ENCODE results near the gene THEMIS. TPM values are rescaled to one million over a fixed set of nuclear protein-coding genes. Genes with fewer than 3 reads are reported as not detected.

THEMIS gene
- total RNA-seq, 1 experiment from 2014 or later, result not detected

GRCh38 chr6:127818149-127818548, 82.7 kb downstream of the THEMIS start:
- H3K27me3 Mint-ChIP-seq (ENCODE audit: low read depth), result no peaks in the 10 kb centered on the region
- peaks cover 13% of the 10 kb centered on the region for H3K4me1 Mint-ChIP-seq
- DNase-seq (ENCODE audit: low spot score), result no peak
- TF ChIP-seq PRRX2 (CRISPR knock-in tag; IDR thresholded peaks at IDR 0.05), result no peak
- TF ChIP-seq ESRRA (CRISPR knock-in tag; IDR thresholded peaks at IDR 0.05; ENCODE audit: borderline replicate concordance), result no peak
- no peak for TF ChIP-seq MYBL2 (CRISPR knock-in tag; IDR thresholded peaks at IDR 0.05)
- TF ChIP-seq, protein P1, sequence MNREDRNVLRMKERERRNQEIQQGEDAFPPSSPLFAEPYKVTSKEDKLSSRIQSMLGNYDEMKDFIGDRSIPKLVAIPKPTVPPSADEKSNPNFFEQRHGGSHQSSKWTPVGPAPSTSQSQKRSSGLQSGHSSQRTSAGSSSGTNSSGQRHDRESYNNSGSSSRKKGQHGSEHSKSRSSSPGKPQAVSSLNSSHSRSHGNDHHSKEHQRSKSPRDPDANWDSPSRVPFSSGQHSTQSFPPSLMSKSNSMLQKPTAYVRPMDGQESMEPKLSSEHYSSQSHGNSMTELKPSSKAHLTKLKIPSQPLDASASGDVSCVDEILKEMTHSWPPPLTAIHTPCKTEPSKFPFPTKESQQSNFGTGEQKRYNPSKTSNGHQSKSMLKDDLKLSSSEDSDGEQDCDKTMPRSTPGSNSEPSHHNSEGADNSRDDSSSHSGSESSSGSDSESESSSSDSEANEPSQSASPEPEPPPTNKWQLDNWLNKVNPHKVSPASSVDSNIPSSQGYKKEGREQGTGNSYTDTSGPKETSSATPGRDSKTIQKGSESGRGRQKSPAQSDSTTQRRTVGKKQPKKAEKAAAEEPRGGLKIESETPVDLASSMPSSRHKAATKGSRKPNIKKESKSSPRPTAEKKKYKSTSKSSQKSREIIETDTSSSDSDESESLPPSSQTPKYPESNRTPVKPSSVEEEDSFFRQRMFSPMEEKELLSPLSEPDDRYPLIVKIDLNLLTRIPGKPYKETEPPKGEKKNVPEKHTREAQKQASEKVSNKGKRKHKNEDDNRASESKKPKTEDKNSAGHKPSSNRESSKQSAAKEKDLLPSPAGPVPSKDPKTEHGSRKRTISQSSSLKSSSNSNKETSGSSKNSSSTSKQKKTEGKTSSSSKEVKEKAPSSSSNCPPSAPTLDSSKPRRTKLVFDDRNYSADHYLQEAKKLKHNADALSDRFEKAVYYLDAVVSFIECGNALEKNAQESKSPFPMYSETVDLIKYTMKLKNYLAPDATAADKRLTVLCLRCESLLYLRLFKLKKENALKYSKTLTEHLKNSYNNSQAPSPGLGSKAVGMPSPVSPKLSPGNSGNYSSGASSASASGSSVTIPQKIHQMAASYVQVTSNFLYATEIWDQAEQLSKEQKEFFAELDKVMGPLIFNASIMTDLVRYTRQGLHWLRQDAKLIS (CRISPR knock-in tag; IDR thresholded peaks at IDR 0.05; ENCODE audit: borderline replicate concordance), result no peak
- TF ChIP-seq, protein P2, sequence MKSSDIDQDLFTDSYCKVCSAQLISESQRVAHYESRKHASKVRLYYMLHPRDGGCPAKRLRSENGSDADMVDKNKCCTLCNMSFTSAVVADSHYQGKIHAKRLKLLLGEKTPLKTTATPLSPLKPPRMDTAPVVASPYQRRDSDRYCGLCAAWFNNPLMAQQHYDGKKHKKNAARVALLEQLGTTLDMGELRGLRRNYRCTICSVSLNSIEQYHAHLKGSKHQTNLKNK (CRISPR knock-in tag; IDR thresholded peaks at IDR 0.05), result no peak
- TF ChIP-seq TEAD4 (CRISPR knock-in tag; IDR thresholded peaks at IDR 0.05), result no peak
- TF ChIP-seq ETV6 (CRISPR knock-in tag; IDR thresholded peaks at IDR 0.05), result no peak
- ChIA-PET CTCF (no interaction called here), POLR2A (no interaction called here)
- no peak for ATAC-seq
- H3K4me3 Mint-ChIP-seq, result no peak overlapping the region
- no peak overlapping the region for H3K27ac Mint-ChIP-seq
- H3K9me3 Mint-ChIP-seq, result no peaks in the 10 kb centered on the region
- H3K36me3 Mint-ChIP-seq, result no peaks in the 10 kb centered on the region

- TF ChIP-seq ZNF232 (CRISPR knock-in tag; IDR thresholded peaks at IDR 0.05), result no peak
- TF ChIP-seq ETV6 (CRISPR knock-in tag; IDR thresholded peaks at IDR 0.05), result no peak
- TF ChIP-seq GRHL2 (CRISPR knock-in tag; IDR thresholded peaks at IDR 0.05; ENCODE audit: insufficient replicate concordance, severe bottlenecking), result no peak
- TF ChIP-seq TEAD4 (CRISPR knock-in tag; IDR thresholded peaks at IDR 0.05), result no peak
- TF ChIP-seq MXD4 (CRISPR knock-in tag; IDR thresholded peaks at IDR 0.05; ENCODE audit: borderline replicate concordance), result no peak
- Mint-ChIP-seq H3K36me3 (no peaks in the 10 kb centered on the region), H3K4me3 (no peak overlapping the region), H3K9me3 (no peaks in the 10 kb centered on the region), H3K27ac (no peak overlapping the region), H3K27me3 (ENCODE audit: low read depth) (no peaks in the 10 kb centered on the region), H3K4me1 (peaks cover 13% of the 10 kb centered on the region)
- ChIA-PET CTCF (interaction anchor here (1.1 kb wide), 1 partner anchor 79 kb away, joined by 5 read pairs; no protein-coding TSS in a partner anchor), POLR2A (no interaction called here)
- DNase-seq (ENCODE audit: low spot score) (no peak), ATAC-seq (peak; percentile 94)
Observed at GRCh38 chr6:127816643-127817042, 84.2 kb downstream of the THEMIS start.

DNA sequence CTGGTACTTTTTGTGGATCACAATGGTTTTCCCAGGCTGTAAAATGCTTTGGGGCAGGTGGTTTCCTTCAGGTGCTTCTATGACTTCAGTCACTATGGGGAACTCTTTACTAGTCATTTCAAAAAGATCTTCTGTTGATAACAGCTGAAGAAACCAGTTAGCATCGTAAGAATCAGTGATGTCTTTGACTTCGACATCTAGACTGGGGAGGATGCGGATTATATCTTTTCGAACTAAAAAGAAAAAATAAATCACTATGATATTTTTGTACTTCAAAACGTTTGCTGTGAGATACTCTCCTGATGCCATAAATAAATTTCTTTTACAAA, 87.2 kb downstream of the THEMIS start:
- H3K9me3 Mint-ChIP-seq, result no peaks in the 10 kb centered on the region
- no peak overlapping the region for H3K4me3 Mint-ChIP-seq
- H3K36me3 Mint-ChIP-seq, result no peaks in the 10 kb centered on the region
- peaks cover 17% of the 10 kb centered on the region for H3K4me1 Mint-ChIP-seq
- ChIA-PET CTCF (no interaction called here), POLR2A (no interaction called here)
- TF ChIP-seq ZNF416 (CRISPR knock-in tag; IDR thresholded peaks at IDR 0.05), result no peak
- TF ChIP-seq ZBTB21 (CRISPR knock-in tag; IDR thresholded peaks at IDR 0.05; ENCODE audit: borderline replicate concordance), result no peak
- no peak for TF ChIP-seq ZNF121 (CRISPR knock-in tag; IDR thresholded peaks at IDR 0.05)
- no peak for ATAC-seq
- no peak for DNase-seq (ENCODE audit: low spot score)
- no peak overlapping the region for H3K27ac Mint-ChIP-seq
- H3K27me3 Mint-ChIP-seq (ENCODE audit: low read depth), result no peaks in the 10 kb centered on the region

DNA sequence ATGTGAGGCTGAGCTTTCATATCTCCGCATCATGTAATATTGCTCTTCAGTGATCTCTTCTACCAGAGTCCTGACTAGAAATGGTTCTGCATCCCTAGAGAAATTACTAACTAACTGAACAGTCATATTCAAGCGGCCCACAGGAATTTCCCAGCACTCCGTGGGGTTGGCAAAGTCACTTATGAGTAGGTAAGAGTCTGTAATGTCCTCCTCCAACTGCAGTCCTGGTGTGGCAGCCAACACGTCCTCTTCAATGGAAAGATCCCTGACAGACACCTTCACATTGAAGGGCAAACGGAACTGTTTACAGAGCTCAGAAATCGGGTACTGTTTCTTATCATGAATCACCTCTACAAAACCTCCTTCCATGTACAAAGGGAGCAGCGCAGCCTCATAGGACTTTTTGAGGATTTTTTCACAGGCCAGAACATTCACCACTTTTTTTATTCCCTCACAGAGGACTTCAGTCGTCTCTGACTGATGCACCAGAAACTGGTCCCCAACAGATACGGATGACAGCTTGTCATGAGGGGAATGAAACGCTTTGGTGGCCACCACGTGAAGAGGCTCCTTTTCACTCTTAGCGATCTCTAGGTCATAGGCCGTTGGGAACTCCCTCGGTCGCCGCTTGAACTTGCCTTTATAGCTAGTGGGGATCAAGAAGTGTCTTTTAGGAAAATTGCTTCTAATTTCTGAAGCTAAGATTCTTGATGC, 87.7 kb downstream of the THEMIS start:
- H3K36me3 Mint-ChIP-seq, result no peaks in the 10 kb centered on the region
- ChIA-PET POLR2A (no interaction called here), CTCF (no interaction called here)
- H3K27me3 Mint-ChIP-seq (ENCODE audit: low read depth), result no peaks in the 10 kb centered on the region
- no peak for DNase-seq (ENCODE audit: low spot score)
- peaks cover 16% of the 10 kb centered on the region for H3K4me1 Mint-ChIP-seq
- H3K4me3 Mint-ChIP-seq, result no peak overlapping the region
- no peaks in the 10 kb centered on the region for H3K9me3 Mint-ChIP-seq
- no peak overlapping the region for H3K27ac Mint-ChIP-seq
- ATAC-seq, result no peak
- TF ChIP-seq RORB (CRISPR knock-in tag; IDR thresholded peaks at IDR 0.05), result no peak
- TF ChIP-seq, protein P1 (CRISPR knock-in tag; IDR thresholded peaks at IDR 0.05; ENCODE audit: borderline replicate concordance), result no peak
- no peak for TF ChIP-seq E2F5 (CRISPR knock-in tag; IDR thresholded peaks at IDR 0.05)
- no peak for TF ChIP-seq ESRRA (CRISPR knock-in tag; IDR thresholded peaks at IDR 0.05; ENCODE audit: borderline replicate concordance)
- TF ChIP-seq, protein P3, sequence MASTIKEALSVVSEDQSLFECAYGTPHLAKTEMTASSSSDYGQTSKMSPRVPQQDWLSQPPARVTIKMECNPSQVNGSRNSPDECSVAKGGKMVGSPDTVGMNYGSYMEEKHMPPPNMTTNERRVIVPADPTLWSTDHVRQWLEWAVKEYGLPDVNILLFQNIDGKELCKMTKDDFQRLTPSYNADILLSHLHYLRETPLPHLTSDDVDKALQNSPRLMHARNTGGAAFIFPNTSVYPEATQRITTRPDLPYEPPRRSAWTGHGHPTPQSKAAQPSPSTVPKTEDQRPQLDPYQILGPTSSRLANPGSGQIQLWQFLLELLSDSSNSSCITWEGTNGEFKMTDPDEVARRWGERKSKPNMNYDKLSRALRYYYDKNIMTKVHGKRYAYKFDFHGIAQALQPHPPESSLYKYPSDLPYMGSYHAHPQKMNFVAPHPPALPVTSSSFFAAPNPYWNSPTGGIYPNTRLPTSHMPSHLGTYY (CRISPR knock-in tag; IDR thresholded peaks at IDR 0.05), result no peak
- TF ChIP-seq USF1 (CRISPR knock-in tag; IDR thresholded peaks at IDR 0.05), result no peak
